GM19099 (cell line): ENCODE results near the gene EIF2B2.

Source experiments
- POLR2A ChIP-seq: IDR thresholded peaks from 3 replicates; pipeline ENCODE4 v1.6.1; 2011; ENCODE audit warnings: low read depth; ENCODE audit not compliant: insufficient read length; ENCODE audit errors: extremely low read depth

Gene EIF2B2

GRCh38 chr14:75002392-75003249 lies at the start of gene EIF2B2:
EIF2B2 (plus strand) TSS chr14:75002921; CDS start chr14:75002991, 70 bp downstream.
- TF ChIP-seq POLR2A: peak; percentile 71

DNA sequence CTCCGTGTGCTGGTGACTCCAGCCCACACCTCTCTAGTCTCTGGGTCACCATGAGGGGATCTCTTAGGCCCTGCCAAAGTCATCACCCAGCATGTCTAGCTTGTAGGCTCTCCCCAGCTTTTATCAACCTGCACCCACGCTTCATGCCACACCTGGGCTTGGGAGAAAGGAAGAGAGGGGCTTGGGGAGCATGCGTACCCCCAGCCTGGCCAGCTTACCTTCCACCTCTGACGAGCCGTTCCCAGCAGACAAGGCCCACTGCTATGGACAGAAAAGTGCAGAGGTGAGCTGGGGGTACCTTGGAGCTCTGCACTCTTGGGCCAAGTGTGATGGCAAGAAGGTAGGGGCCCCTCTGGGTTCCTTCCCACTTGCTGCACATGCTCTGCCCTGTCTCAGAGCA lies 49.0 kb upstream of the EIF2B2 start:
- TF ChIP-seq POLR2A: no peak

GRCh38 chr14:74954232-74954946 lies 48.3 kb upstream of the EIF2B2 start:
- no peak for TF ChIP-seq POLR2A

GRCh38 chr14:74954947-74955228 lies 47.8 kb upstream of the EIF2B2 start:
- no peak for TF ChIP-seq POLR2A

- TF ChIP-seq POLR2A: no peak
Measured at GRCh38 chr14:74955229-74956026, 47.3 kb upstream of the EIF2B2 start, which contains the start of gene PGF. PGF (minus strand) TSS chr14:74955597; CDS start chr14:74955242, 355 bp downstream.

- TF ChIP-seq POLR2A: no peak
Measured at GRCh38 chr14:74956027-74956279, 46.8 kb upstream of the EIF2B2 start.

DNA sequence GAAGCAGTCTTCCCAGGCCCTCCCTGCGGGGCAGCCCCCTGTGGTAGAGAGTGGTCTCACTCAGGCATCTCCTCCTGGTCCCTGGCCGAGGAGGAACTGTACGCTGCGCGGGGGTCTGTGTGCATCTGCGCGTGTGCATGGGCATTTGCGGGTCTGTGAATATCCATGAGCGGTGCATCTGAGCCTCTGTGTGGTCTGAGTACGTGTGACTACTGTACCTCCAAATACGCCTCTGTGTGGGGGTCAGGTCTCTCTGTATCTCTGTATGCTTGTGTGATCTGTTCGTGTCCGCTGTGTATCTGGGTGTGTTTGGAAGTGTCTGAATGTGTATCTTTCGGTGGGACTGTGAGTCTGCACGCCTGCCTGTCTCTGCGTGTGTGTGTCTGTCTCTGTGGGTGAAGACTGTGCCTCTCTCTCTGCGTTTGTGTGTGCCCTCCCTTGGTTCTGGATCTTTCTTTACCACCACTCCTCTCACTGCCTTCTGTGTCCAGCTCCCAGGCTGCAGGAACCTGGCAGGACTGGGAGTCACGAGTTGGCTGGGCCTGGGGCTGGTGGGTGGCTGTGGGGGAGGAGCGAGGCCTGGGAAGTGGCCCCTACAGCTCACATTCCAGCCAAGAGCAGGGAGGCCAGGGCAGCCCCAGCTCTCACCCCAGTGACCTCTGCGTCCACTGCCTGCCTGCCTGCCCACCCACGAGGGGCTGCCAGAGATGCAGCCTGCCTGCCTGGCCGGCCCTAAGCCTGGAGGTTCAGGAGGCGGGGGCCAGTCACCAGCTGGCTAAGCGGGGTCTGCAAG lies 46.2 kb upstream of the EIF2B2 start:
- no peak for TF ChIP-seq POLR2A

DNA sequence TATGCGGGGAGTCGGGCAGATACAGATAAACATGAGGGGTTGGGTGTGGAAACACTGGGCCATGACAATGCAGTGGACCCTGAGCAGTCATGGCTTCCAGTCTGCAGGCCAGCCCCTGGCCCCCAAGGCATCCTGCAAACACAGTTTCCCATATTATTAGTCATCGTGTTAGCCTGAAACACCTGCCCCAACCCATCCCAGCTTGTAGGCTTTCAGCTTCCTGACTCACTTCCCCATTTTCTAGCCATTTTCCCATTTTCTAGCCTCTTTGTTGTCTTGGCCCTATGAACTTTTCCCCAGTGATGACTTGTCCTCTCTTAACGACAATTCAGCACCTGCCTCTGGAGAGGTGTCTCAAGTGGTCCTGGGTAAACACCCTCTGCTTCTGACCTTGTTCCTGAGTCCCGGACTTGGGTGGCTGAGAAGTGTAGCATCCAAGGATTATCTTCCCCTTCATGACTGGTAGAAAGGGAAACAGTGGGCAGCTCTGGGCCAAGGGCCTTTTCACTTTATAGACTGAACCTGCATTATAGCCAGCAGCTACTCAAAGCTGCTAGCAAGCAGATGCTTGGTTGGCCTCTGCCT lies 43.0 kb upstream of the EIF2B2 start:
- TF ChIP-seq POLR2A: no peak

- TF ChIP-seq POLR2A: no peak
Measured at GRCh38 chr14:74960736-74961135, 42.0 kb upstream of the EIF2B2 start.

DNA sequence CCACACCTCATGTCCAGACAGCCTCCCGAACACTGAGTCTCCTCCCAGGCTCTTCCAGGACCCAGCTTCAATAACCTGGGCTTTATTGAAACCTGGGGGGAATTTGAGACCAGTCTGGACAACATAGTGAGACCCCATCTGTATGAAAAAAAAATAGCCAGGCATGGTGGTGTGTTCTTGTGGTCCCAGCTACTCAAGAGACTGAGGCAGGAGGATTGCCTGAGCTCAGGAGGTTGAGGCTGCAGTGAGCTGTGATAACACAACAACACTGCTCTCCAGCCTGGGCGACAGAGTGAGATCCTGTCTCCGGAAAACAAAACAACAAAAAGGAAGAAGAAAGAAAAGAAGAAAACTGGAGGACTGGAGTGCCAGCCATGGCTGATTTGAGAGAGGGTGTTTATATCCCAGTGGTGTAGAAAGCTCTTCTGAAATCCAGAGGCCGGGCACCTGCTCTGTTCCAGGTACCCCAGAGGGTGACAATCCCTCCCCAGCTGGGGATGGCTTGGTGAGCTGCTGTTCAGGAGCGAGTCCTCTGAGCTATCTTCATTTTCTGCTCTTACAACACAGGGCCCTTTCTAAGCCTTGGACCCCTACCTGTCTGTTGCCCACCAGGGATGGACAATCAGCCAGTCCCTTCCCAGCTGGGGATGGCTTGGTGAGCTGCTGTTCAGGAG lies 41.3 kb upstream of the EIF2B2 start:
- no peak for TF ChIP-seq POLR2A

GRCh38 chr14:74962046-74962445 lies 40.7 kb upstream of the EIF2B2 start:
- TF ChIP-seq POLR2A: no peak

GRCh38 chr14:74962493-74962892 lies 40.2 kb upstream of the EIF2B2 start:
- peak; percentile 35 for TF ChIP-seq POLR2A

- no peak for TF ChIP-seq POLR2A
Measured at GRCh38 chr14:74963178-74963704, 39.5 kb upstream of the EIF2B2 start.
